Prostate gland (tissue), 2 donors: ENCODE results near the gene FOXN1. TPM values are rescaled to one million over a fixed set of nuclear protein-coding genes. Genes with fewer than 3 reads are reported as not detected.
"Not testable (repeated sequence)": the region's sequence is repeated elsewhere in the genome, so short reads cannot be mapped to it uniquely, and the experiment has no call there.

Experiments used
- DNase-seq: peaks from one replicate; pipeline ENCODE4 v3.0.0-alpha.2; 2019; ENCODE audit warnings: low spot score
- H3K27ac ChIP-seq, 2 donors: fragments of 200-600 bp; sonication (generic); 2 replicates each; pipeline ENCODE4 v1.5.1; 2017 to 2019
- H3K27me3 ChIP-seq: fragments of 200-600 bp; sonication (generic); replicated peaks from 2 replicates; pipeline ENCODE4 v1.5.1; 2019; ENCODE audit not compliant: insufficient read depth
- H3K36me3 ChIP-seq, 2 donors: fragments of 200-600 bp; sonication (generic); 1 replicate in 1 of 2; 2 replicates in 1 of 2; pipeline versions ENCODE4 v1.5.1 to v1.8.1; 2017 to 2019
- H3K4me1 ChIP-seq: fragments of 200-600 bp; sonication (generic); replicated peaks from 2 replicates; pipeline ENCODE4 v1.5.1; 2019
- H3K4me3 ChIP-seq, 2 donors: fragments of 200-600 bp; sonication (generic); 2 replicates each; pipeline ENCODE4 v1.5.1; 2017 to 2019
- H3K9me3 ChIP-seq: fragments of 200-600 bp; sonication (generic); 2 replicates; pipeline ENCODE4 v1.5.1; 2017
- POLR2A ChIP-seq: fragments of 450-650 bp; IDR thresholded peaks from one replicate; pipeline ENCODE4 v1.6.1; 2016; ENCODE audit warnings: antibody characterized with exemption, mild to moderate bottlenecking
- POLR2AphosphoS5 ChIP-seq: sonication (generic); formaldehyde crosslinking; IDR thresholded peaks from one replicate; pipeline ENCODE4 v1.6.1; 2017; ENCODE audit warnings: antibody characterized with exemption
- WGBS: methylation state at CpG from one replicate; pipeline ENCODE4 v1.1.5; 2018; 5-methylcytosine and 5-hydroxymethylcytosine counted together
- intact Hi-C: fragments of 100-400 bp; cut with DNase I; formaldehyde crosslinking; loops from one replicate; pipeline ENCODE4 v1.14.2; 2022
- total RNA-seq, 2 donors: library from RNA; depleted of rRNA; stranded (reverse); fragments of >200 nt; gene quantifications; one replicate each; pipeline ENCODE4 v1.1.0, GENCODE V29; 2016
- TF ChIP-seq, protein P1 (sequence below), 4 experiments: fragments of 200-600 bp in 2 of 4; fragments of 450-650 bp in 2 of 4; sonication (generic) in 2 of 4; IDR thresholded peaks; 1 replicate in 3 of 4; 2 replicates in 1 of 4; pipeline ENCODE4 v1.5.1; 2016 to 2019; ENCODE audit warnings: antibody characterized with exemption in 4 of 4, mild to moderate bottlenecking in 2 of 4, moderate library complexity in 2 of 4

The FOXN1 gene
- total RNA-seq, 2 donors from 2014 or later: 0.64 to 1.2 TPM

DNA sequence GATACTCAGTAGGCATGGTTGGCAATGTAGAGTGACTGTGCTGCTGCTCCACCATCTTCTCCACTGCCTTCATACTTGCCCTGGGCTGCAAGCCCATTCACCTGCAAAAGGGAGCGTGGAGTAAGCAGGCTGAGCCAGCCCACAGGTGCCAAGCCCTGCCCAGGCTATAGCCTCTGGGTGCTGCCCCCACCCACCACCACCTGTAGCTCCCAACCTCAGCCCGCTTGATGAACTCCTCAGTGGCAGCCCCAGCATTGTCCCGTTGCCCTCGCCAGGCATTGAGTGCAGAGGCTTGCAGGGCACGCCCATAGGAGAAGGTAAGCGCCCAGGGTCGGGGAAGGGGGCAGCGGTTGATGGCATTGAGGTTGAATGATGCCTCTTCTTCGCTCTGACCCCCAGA lies 67.4 kb downstream of the FOXN1 start:
- TF ChIP-seq POLR2A (no peak), POLR2AphosphoS5 (no peak)
- TF ChIP-seq, protein P1, sequence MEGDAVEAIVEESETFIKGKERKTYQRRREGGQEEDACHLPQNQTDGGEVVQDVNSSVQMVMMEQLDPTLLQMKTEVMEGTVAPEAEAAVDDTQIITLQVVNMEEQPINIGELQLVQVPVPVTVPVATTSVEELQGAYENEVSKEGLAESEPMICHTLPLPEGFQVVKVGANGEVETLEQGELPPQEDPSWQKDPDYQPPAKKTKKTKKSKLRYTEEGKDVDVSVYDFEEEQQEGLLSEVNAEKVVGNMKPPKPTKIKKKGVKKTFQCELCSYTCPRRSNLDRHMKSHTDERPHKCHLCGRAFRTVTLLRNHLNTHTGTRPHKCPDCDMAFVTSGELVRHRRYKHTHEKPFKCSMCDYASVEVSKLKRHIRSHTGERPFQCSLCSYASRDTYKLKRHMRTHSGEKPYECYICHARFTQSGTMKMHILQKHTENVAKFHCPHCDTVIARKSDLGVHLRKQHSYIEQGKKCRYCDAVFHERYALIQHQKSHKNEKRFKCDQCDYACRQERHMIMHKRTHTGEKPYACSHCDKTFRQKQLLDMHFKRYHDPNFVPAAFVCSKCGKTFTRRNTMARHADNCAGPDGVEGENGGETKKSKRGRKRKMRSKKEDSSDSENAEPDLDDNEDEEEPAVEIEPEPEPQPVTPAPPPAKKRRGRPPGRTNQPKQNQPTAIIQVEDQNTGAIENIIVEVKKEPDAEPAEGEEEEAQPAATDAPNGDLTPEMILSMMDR (IDR thresholded peaks at IDR 0.05): no peak
- no peak for DNase-seq
- H3K27ac ChIP-seq: no peak overlapping the region
- no peak overlapping the region for H3K4me3 ChIP-seq
- WGBS: 96% methylated on average over 9 of the region's 9 CpGs
- peaks cover 6% of the 10 kb centered on the region for H3K4me1 ChIP-seq
- intact Hi-C loops: no loop called here
- H3K27me3 ChIP-seq: no peaks in the 10 kb centered on the region
- no peaks in the 10 kb centered on the region for H3K9me3 ChIP-seq
- no peaks in the 10 kb centered on the region for H3K36me3 ChIP-seq

DNA sequence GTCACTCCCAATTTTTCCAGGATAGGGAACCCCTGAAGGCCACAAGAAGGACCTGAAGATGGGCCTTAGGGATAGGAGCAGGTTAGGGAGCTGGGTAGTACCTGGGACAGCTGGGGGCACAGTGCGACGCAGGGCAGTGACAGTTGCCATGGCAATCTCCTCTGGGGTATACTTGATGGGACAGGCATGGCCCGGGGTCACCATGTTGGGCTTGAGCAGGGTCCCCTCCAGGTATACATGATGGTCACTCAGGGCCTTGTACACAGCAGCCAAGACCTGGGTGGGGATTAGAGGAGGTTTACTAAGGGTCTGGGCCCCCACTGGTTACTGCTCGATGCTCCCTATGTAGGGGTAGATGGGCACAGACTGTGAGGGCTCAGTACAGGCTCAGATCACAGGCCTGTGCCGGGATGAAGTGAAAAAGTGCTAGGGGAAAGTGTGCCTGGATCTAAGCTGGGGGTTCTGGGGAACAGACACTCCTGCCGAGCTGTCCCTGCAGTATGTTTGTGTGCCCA lies 67.9 kb downstream of the FOXN1 start:
- TF ChIP-seq POLR2AphosphoS5 (no peak), POLR2A (no peak)
- TF ChIP-seq, protein P1 (IDR thresholded peaks at IDR 0.05): no peak
- no peaks in the 10 kb centered on the region for H3K27me3 ChIP-seq
- H3K27ac ChIP-seq: no peak overlapping the region
- intact Hi-C loops: no loop called here
- no peak for DNase-seq
- H3K9me3 ChIP-seq: no peaks in the 10 kb centered on the region
- peaks cover 6% of the 10 kb centered on the region for H3K4me1 ChIP-seq
- WGBS: 97% methylated on average over 6 of the region's 6 CpGs
- no peaks in the 10 kb centered on the region for H3K36me3 ChIP-seq
- H3K4me3 ChIP-seq: no peak overlapping the region

DNA sequence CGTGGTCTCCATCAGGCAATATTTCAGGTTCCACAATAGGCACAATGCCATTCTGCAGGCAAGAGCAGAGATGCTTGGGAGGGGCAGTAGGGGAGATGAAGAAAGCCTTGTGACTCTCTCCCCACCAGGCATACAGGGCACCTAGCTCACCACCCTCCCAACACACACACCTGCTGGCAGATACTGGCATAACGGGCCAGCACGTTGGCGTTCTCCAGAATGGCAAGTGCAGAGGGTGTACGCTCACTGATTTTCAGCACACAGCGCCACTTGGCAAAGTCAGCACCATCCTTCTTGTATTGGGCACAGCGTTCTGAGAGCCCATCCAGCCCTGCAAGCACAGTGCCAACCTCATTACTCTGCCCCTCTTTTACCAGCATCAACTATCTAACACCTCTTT lies 68.4 kb downstream of the FOXN1 start:
- Histone ChIP-seq H3K36me3 (no peaks in the 10 kb centered on the region), H3K4me1 (peaks cover 6% of the 10 kb centered on the region), H3K4me3 (no peak overlapping the region), H3K27ac (no peak overlapping the region), H3K9me3 (no peaks in the 10 kb centered on the region), H3K27me3 (no peaks in the 10 kb centered on the region)
- DNase-seq: no peak
- 86% methylated on average over 7 of the region's 7 CpGs for WGBS
- intact Hi-C loops: no loop called here
- TF ChIP-seq POLR2AphosphoS5 (no peak), POLR2A (no peak)
- TF ChIP-seq, protein P1 (IDR thresholded peaks at IDR 0.05): no peak

DNA sequence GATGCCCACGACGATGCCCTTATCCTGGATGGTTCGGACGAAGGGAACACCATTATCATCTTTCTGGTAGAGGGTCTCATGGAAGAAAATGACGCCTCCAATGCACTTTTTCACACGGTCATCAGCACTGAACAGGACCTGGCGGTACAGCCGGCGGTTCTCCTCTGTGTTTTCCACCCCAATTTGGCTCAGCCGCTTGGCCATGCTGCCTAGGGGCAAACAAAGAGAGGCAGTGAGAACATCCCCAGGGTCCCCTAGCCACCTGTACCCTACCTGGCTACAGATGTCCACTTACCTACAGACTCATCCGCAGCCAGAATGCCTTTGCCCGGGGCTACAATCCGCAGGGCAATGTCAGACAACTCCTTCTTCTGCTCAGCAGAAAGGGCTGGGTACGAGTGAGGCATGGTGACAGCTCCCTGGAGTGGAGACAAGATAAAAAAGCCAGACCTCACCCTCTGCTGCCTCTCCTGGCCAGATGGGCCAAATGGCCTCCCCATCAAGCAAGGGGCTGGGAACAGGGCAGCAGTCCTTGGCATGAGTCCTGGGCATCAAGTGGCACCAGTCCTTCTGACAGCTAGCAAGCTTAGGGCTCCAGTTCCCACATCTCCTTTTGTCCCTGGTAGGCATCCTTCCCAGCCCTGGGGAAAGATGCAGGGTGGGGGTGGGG lies 69.1 kb downstream of the FOXN1 start:
- Histone ChIP-seq H3K27ac (no peak overlapping the region), H3K4me3 (no peak overlapping the region), H3K36me3 (no peaks in the 10 kb centered on the region), H3K27me3 (no peaks in the 10 kb centered on the region), H3K4me1 (peaks cover 6% of the 10 kb centered on the region), H3K9me3 (no peaks in the 10 kb centered on the region)
- DNase-seq: no peak
- 94% methylated on average over 14 of the region's 14 CpGs for WGBS
- TF ChIP-seq POLR2AphosphoS5: no peak
- no peak for TF ChIP-seq POLR2A
- TF ChIP-seq, protein P1 (IDR thresholded peaks at IDR 0.05): no peak
- intact Hi-C loops: no loop called here

DNA sequence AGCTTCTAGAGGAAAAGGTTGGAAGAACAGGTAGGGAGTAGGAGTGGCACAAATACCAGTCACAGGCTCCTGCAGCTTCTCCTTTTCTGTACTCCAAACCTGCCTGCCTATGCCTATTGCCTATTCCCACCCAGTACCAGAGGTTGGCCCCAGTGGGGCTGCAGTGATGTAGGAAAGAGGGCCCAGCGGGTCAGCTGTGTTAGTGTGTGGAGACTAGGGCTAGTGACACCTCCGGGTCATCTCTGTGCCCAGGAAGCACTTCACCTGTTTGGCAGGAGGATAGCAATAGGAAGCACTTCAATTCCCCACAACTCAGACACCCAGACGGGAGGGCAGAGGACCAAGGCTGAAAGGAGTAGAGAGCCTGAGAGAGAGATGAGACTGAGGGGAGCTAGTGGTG lies 69.9 kb downstream of the FOXN1 start:
- H3K27me3 ChIP-seq, intact Hi-C loops, H3K4me3 ChIP-seq, H3K36me3 ChIP-seq, H3K27ac ChIP-seq, H3K9me3 ChIP-seq, DNase-seq, H3K4me1 ChIP-seq: not testable (repeated sequence)
- WGBS: 52% methylated on average over 3 of the region's 3 CpGs
